PC-9 (cell line): ENCODE data around the gene SRGN. TPM values are rescaled to one million over a fixed set of nuclear protein-coding genes. Genes with fewer than 3 reads are reported as not detected.
A peak's percentile ranks its signal among the peaks of the same experiment; 100 is the strongest.

Experiments used
- BruUV-seq: library from RNA; stranded (reverse); fragments of 400-500 nt; replicated peaks from 2 replicates; lab custom pipeline; 2021; lab: Mats Ljungman, UMichigan
- CTCF ChIA-PET: fragments of 300-600 bp; sonication (Branson Sonifier 250); formaldehyde crosslinking; loops from one replicate; lab custom pipeline; 2022; ENCODE audit warnings: antibody characterized with exemption; lab: Charles Lee
- POLR2A ChIA-PET: fragments of 300-600 bp; sonication (Branson Sonifier 250); formaldehyde crosslinking; loops from one replicate; lab custom pipeline; 2022; ENCODE audit warnings: antibody characterized with exemption; ENCODE audit not compliant: unreplicated experiment; lab: Charles Lee
- DNase-seq, 2 experiments: peaks; one replicate each; pipeline versions ENCODE4 v3.0.0 to v3.0.0-alpha.2; 2015 to 2022; ENCODE audit warnings: mixed read lengths in 1 of 2
- H2AFZ ChIP-seq: fragments of 200-600 bp; sonication (generic); 2 replicates; pipeline ENCODE4 v1.8.1; 2017; ENCODE audit warnings: antibody characterized with exemption
- H3F3A ChIP-seq: fragments of 200-600 bp; sonication (generic); 2 replicates; pipeline ENCODE4 v1.8.1; 2017; ENCODE audit warnings: antibody characterized with exemption, mild to moderate bottlenecking, low read depth; ENCODE audit not compliant: insufficient read depth
- H3K27ac ChIP-seq: fragments of 200-600 bp; sonication (generic); 2 replicates; pipeline ENCODE4 v1.6.1; 2016; ENCODE audit warnings: mixed run types
- H3K27me3 ChIP-seq: fragments of 200-600 bp; sonication (generic); 2 replicates; pipeline ENCODE4 v1.6.1; 2016; ENCODE audit warnings: low read depth, mixed run types; ENCODE audit not compliant: insufficient read depth
- H3K36me3 ChIP-seq: fragments of 200-600 bp; sonication (generic); 2 replicates; pipeline ENCODE4 v1.6.1; 2016; ENCODE audit warnings: low read depth, mixed run types
- H3K4me1 ChIP-seq: fragments of 200-600 bp; sonication (generic); replicated peaks from 2 replicates; pipeline ENCODE4 v1.6.1; 2016; ENCODE audit warnings: mixed run types; ENCODE audit not compliant: insufficient read depth
- H3K4me2 ChIP-seq: fragments of 200-600 bp; sonication (generic); 2 replicates; pipeline ENCODE4 v1.6.1; 2017; ENCODE audit warnings: mixed run types
- H3K4me3 ChIP-seq: fragments of 200-600 bp; sonication (generic); 2 replicates; pipeline ENCODE4 v1.6.1; 2016; ENCODE audit warnings: mixed run types
- H3K79me2 ChIP-seq: fragments of 200-600 bp; sonication (generic); 2 replicates; pipeline ENCODE4 v1.6.1; 2017; ENCODE audit warnings: low read depth, mixed run types
- H3K9me2 ChIP-seq: fragments of 200-600 bp; sonication (generic); 2 replicates; pipeline ENCODE4 v1.8.1; 2017; ENCODE audit warnings: mild to moderate bottlenecking; ENCODE audit not compliant: insufficient read depth
- H3K9me3 ChIP-seq: fragments of 200-600 bp; sonication (generic); 2 replicates; pipeline ENCODE4 v1.8.1; 2016; ENCODE audit warnings: low read depth; ENCODE audit not compliant: insufficient read depth
- H4K20me1 ChIP-seq: fragments of 200-600 bp; sonication (generic); 2 replicates; pipeline ENCODE4 v1.8.1; 2017; ENCODE audit not compliant: insufficient read depth
- EZH2 ChIP-seq: fragments of 200-600 bp; sonication (generic); IDR thresholded peaks from 2 replicates; pipeline ENCODE4 v1.8.0; 2017; ENCODE audit warnings: antibody characterized with exemption, low read depth
- intact Hi-C: fragments of 100-400 bp; cut with micrococcal nuclease; formaldehyde crosslinking; loops from one replicate; pipeline ENCODE4 v1.10.0; 2022; ENCODE audit not compliant: unreplicated experiment
- total RNA-seq: library from RNA; stranded (reverse); gene quantifications from 2 replicates; pipeline ENCODE4 v1.2.3, GENCODE V29; 2021
- TF ChIP-seq, protein P1 (sequence below): fragments of 200-600 bp; sonication (generic); conservative IDR thresholded peaks from 2 replicates; pipeline ENCODE4 v1.6.1; 2017; ENCODE audit warnings: mixed run types, antibody characterized with exemption, mild to moderate bottlenecking, moderate library complexity

Gene SRGN
- total RNA-seq, 1 experiment from 2014 or later: 58.9 TPM

DNA sequence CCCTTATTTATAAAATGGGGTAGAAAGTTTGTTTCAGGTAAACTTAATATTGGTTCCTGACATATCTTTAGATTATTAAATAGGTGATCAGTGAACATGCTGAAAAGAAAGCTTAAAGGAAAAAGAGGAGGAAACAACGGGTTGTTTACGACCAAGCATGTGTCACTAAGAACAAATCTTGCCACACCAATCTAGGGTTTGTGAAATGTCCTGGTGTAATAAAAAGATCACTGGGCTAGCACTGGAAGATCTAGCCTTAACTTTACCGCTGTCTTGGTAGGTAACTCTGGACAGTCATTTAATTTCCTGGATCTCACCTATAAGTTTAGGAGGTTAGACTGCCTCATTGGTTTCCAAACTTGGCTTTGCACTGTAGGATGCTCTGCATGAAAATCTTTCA lies 55.1 kb downstream of the SRGN start:
- ChIA-PET POLR2A (interaction anchor here (0.6 kb wide), 1 partner anchor 462 kb away, joined by 3 read pairs; no protein-coding TSS in a partner anchor), CTCF (no interaction called here)
- Histone ChIP-seq H2AFZ (no peak overlapping the region), H3K27me3 (no peaks in the 10 kb centered on the region), H3K4me3 (no peak overlapping the region), H3F3A (peaks cover 13% of the 10 kb centered on the region; the same call in 1 of the 2 replicates), H4K20me1 (peaks cover 15% of the 10 kb centered on the region), H3K27ac (0 out of 2 replicates have a peak overlapping the region, but pooled peaks have one; percentile 1), H3K36me3 (0 out of 2 replicates have a peak, but pooled peaks cover 8% of the 10 kb centered on the region), H3K79me2 (peaks cover 74% of the 10 kb centered on the region), H3K9me3 (no peaks in the 10 kb centered on the region), H3K4me1 (no peaks in the 10 kb centered on the region), H3K9me2 (no peaks in the 10 kb centered on the region; the same call in 1 of the 2 replicates), H3K4me2 (no peak overlapping the region)
- intact Hi-C loops: no loop called here
- no peak for TF ChIP-seq EZH2
- TF ChIP-seq, protein P1, sequence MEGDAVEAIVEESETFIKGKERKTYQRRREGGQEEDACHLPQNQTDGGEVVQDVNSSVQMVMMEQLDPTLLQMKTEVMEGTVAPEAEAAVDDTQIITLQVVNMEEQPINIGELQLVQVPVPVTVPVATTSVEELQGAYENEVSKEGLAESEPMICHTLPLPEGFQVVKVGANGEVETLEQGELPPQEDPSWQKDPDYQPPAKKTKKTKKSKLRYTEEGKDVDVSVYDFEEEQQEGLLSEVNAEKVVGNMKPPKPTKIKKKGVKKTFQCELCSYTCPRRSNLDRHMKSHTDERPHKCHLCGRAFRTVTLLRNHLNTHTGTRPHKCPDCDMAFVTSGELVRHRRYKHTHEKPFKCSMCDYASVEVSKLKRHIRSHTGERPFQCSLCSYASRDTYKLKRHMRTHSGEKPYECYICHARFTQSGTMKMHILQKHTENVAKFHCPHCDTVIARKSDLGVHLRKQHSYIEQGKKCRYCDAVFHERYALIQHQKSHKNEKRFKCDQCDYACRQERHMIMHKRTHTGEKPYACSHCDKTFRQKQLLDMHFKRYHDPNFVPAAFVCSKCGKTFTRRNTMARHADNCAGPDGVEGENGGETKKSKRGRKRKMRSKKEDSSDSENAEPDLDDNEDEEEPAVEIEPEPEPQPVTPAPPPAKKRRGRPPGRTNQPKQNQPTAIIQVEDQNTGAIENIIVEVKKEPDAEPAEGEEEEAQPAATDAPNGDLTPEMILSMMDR: no peak
- BruUV-seq: no TSS peak
- no peak for DNase-seq

DNA sequence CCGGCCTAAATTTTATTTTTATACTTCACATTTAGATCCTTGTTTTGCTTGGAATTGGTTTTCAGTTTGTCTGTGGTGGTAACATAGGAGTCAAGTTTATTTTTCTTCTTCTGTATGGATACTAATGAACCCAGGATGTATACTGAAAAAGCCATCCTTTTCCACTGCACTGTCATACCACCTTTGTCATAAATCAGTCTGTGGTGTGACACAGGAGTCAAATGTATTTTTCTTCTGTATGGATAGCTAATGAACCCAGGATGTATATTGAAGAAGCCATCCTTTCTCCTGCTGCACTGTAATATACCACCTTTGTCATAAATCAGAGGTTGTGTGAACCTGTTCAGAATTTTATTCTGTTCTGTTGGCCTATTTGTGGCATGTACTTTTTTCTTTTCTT lies 57.4 kb downstream of the SRGN start:
- intact Hi-C loops: no loop called here
- H3K27ac ChIP-seq: no peak overlapping the region
- H3K4me3 ChIP-seq: no peak overlapping the region
- no peaks in the 10 kb centered on the region for H3K9me2 ChIP-seq
- CTCF ChIA-PET: no interaction called here
- peaks cover 27% of the 10 kb centered on the region for H4K20me1 ChIP-seq
- DNase-seq: no peak
- H3K4me1 ChIP-seq: no peaks in the 10 kb centered on the region
- no peak overlapping the region for H3K4me2 ChIP-seq
- TF ChIP-seq, protein P1: no peak
- TF ChIP-seq EZH2: no peak
- H3F3A ChIP-seq: peaks cover 16% of the 10 kb centered on the region
- no peak overlapping the region for H2AFZ ChIP-seq
- peaks cover 58% of the 10 kb centered on the region for H3K79me2 ChIP-seq
- POLR2A ChIA-PET: no interaction called here
- no peaks in the 10 kb centered on the region for H3K9me3 ChIP-seq
- H3K27me3 ChIP-seq: no peaks in the 10 kb centered on the region
- no TSS peak for BruUV-seq
- H3K36me3 ChIP-seq: 0 out of 2 replicates have a peak, but pooled peaks cover 8% of the 10 kb centered on the region

DNA sequence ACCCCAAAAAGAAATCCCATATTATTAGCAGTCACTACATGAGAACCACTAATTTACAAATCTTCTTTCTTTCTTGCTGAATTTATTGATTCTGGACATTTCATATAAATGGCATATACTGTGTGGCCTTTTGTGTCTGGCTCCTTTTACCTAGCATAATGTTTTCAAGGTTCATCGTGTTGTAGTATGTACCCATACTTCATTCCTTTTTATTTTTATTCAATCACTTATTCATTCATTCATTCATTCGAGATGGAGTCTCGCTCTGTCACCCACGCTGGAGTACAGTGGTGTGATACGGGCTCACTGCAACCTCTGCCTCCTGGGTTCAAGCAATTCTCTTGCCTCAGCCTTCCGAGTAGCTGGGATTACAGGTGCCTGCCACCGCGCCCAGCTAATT lies 58.0 kb downstream of the SRGN start:
- H4K20me1 ChIP-seq: peaks cover 30% of the 10 kb centered on the region; the same call in 1 of the 2 replicates
- ChIA-PET POLR2A (no interaction called here), CTCF (no interaction called here)
- no peaks in the 10 kb centered on the region for H3K4me1 ChIP-seq
- no peak for DNase-seq
- no peaks in the 10 kb centered on the region for H3K9me3 ChIP-seq
- H3K9me2 ChIP-seq: no peaks in the 10 kb centered on the region
- H3K79me2 ChIP-seq: peaks cover 52% of the 10 kb centered on the region
- H3K4me3 ChIP-seq: no peak overlapping the region
- BruUV-seq: no TSS peak
- peaks cover 18% of the 10 kb centered on the region for H3F3A ChIP-seq
- H3K36me3 ChIP-seq: 0 out of 2 replicates have a peak, but pooled peaks cover 8% of the 10 kb centered on the region
- no peak overlapping the region for H2AFZ ChIP-seq
- intact Hi-C loops: no loop called here
- TF ChIP-seq EZH2: no peak
- TF ChIP-seq, protein P1: no peak
- H3K27ac ChIP-seq: no peak overlapping the region
- H3K4me2 ChIP-seq: no peak overlapping the region
- no peaks in the 10 kb centered on the region for H3K27me3 ChIP-seq
